GM10248 (cell line): ENCODE data around the gene C13orf46.

Source experiments
- CTCF ChIA-PET: fragments of 300-600 bp; sonication (Branson Sonifier 250); formaldehyde crosslinking; extraction: SDS; loops from one replicate; lab custom pipeline; 2021; ENCODE audit warnings: antibody characterized with exemption; lab: Yijun Ruan, JAX
- POLR2A ChIA-PET: fragments of 350-650 bp; sonication (Branson Sonifier 250); formaldehyde crosslinking; extraction: SDS; loops from one replicate; lab custom pipeline; 2020; ENCODE audit warnings: antibody characterized with exemption; lab: Yijun Ruan, JAX
- DNase-seq: peaks from one replicate; pipeline ENCODE4 v3.0.0; 2012; ENCODE audit errors: extremely low spot score
- CTCF ChIP-seq: IDR thresholded peaks from 2 replicates; pipeline ENCODE4 v1.5.1; 2012; ENCODE audit warnings: mild to moderate bottlenecking, low read depth; ENCODE audit errors: extremely low read depth, missing control alignments, control extremely low read depth

C13orf46 gene

DNA sequence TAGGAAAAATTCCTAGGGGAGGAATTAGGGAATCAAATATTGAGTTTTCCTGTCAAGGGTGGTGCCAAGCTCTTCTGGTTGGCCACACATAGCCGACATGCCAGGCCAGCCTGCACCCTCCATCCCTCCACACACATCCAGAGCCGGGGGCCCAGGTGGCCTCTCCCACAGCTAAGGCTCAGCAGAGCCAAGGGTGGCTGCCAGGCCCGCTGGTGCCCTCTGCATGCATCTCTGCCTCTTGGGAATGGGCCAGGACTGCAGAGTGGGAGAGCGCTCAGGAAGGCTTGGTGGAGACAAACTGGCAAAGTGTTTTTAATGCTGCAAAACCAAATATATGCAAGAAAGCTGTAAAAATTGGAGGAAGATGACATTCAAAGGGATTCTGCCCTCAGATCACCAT lies 67.3 kb downstream of the C13orf46 start:
- no peak for TF ChIP-seq CTCF
- DNase-seq, result no peak
- POLR2A ChIA-PET, result no interaction called here
- CTCF ChIA-PET, result interaction anchor here (1.0 kb wide), 1 partner anchor 15 kb away, joined by 3 read pairs; no protein-coding TSS in a partner anchor

DNA sequence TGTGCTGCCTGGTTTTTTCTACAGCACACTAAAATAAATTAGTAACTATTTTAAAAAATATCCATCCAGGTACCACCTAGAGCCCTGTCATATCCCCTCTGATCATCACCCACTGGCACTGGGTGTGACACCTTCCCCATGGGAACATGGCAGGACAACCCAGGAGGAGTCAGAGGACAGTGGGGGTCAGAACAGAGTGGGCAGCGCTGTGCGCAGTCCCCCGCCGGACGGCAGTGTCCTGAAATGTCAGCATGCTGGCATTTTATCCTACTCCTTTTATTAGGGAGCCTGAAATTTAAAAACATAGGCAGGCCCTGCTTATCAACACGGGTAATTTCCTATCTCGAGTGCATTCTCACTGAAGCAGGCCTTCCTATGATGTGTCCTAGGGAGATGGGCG lies 67.9 kb downstream of the C13orf46 start:
- POLR2A ChIA-PET, result no interaction called here
- DNase-seq, result no peak
- CTCF ChIA-PET, result interaction anchor here (1.0 kb wide), 1 partner anchor 16 kb away, joined by 3 read pairs; no protein-coding TSS in a partner anchor
- no peak for TF ChIP-seq CTCF

- no peak for TF ChIP-seq CTCF
- CTCF ChIA-PET, result interaction anchor here (1.0 to 1.7 kb wide), 2 partner anchors 16 to 88 kb away, joined by 3 to 4 read pairs; no protein-coding TSS in a partner anchor
- POLR2A ChIA-PET, result no interaction called here
- no peak for DNase-seq
Measured at GRCh38 chr13:113905018-113905417, 68.9 kb downstream of the C13orf46 start.

- CTCF ChIA-PET, result interaction anchor here (1.7 kb wide), 1 partner anchor 88 kb away, joined by 4 read pairs; no protein-coding TSS in a partner anchor
- no peak for DNase-seq
- POLR2A ChIA-PET, result no interaction called here
- peak; percentile 33 for TF ChIP-seq CTCF
Measured at GRCh38 chr13:113904411-113904810, 69.5 kb downstream of the C13orf46 start.

GRCh38 chr13:113903912-113904311 lies 70.0 kb downstream of the C13orf46 start:
- ChIA-PET CTCF (interaction anchor here (1.0 to 1.7 kb wide), 2 partner anchors 87 to 322 kb away, joined by 3 to 4 read pairs; no protein-coding TSS in a partner anchor), POLR2A (no interaction called here)
- DNase-seq, result no peak
- no peak for TF ChIP-seq CTCF
